Fibroblast of skin of abdomen (primary cell): ENCODE data around the gene REXO2. TPM values are rescaled to one million over a fixed set of nuclear protein-coding genes. Genes with fewer than 3 reads are reported as not detected.

Experiments
- DNase-seq: peaks from one replicate; pipeline ENCODE4 v3.0.0-alpha.2; 2013
- polyA plus RNA-seq, 2 experiments: library from polyadenylated mRNA; unstranded; fragments of 120-200 nt; gene quantifications; one replicate each; pipeline ENCODE4 v1.2.1, GENCODE V29; 2013; ENCODE audit not compliant: insufficient read length in 2 of 2

Gene REXO2
- 315 TPM for polyA plus RNA-seq (2013, experiment 1 of 2; ENCODE audit: insufficient read length)
- polyA plus RNA-seq (2013, experiment 2 of 2; ENCODE audit: insufficient read length), result 308 TPM

DNA sequence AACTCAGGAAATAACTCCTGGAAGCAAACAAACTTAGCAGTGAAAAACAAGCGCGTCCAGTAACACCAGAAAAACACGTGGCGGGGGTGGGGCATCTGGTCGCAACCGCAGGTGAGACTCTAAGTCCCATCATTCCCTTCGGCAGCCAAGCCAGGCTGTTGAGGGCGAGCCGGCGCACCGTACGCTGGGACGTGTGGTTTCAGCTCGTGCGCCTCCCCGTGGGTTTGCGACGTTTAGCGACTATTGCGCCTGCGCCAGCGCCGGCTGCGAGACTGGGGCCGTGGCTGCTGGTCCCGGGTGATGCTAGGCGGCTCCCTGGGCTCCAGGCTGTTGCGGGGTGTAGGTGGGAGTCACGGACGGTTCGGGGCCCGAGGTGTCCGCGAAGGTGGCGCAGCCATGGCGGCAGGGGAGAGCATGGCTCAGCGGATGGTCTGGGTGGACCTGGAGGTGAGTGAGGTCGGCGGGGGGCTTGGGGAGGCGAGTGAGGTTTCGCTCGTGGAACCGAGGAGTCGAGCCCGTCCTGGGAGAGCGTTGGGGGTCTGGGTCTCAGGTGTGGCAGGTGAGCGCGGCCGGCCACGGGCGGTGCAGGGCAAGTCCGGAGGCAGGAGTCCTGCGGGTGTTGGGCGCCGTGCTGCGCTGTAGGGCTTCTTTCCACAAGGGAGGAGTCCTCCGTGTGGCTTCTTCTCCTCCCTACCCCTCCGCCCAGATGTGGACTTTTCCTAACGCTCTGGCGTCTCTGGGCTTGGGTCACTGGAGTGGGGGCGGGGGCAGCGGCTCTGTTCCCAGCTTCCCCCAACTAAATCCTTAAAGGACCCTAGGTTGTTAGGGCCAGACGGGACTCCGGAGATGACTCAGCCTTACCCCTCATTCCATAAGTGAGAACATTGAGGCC, at the start of gene REXO2:
TSS of gene REXO2 (plus strand) at position 239 of the 892 bp plus-strand sequence. CDS start at position 301, 62 bp downstream.
- peak; percentile 95 for DNase-seq

GRCh38 chr11:114392735-114393667, 46.3 kb upstream of the REXO2 start:
- peak; percentile 20 for DNase-seq

- no peak for DNase-seq
Measured at GRCh38 chr11:114395736-114396135, 43.5 kb upstream of the REXO2 start.

DNA sequence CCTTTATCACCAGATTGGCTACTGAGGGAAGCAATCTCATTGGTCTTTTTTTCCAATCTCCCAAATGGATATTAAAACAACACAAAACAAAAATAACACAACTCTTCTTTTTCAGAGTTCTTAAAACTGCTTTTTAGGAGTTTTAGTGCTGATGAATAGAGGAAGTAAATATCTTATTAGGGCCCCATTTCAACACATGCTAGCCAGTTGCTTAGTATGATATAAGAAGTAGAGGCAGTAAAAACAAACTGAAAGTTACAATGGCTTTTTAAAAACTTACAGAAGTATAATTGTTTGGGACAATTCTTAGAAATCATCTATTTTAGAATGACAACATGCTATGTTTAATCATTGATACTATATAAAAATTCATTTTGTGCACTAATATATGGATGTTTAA, 42.4 kb upstream of the REXO2 start:
- no peak for DNase-seq

DNA sequence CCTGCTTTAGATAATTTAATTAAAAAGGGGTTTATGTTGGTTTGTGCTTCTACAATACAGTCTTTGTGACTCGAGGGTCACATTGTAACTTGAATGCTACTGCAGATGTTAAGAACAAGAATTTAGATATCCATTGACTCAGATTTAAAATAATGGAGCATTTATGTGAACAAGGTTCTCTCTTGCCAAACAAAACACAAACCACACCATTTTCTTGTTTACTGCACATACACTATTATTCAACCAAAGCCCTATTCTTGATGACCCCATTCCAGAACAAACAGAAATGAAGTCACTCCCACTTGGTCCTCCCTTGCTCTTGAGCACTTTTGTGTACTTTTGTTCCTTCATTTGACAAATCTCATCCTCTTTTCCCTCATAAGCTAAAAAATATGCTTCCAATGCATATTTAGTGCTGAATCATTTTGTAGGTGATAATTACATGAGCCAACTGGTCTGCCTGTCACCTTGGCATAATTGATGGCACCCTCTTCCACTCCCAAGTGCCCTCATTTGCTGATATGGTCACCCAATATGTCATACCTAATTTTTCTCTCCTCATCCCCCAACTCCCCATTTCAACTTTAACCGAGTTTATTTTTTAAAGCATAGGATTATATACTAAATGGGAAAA, 41.8 kb upstream of the REXO2 start:
- no peak for DNase-seq

GRCh38 chr11:114398303-114398920, 40.9 kb upstream of the REXO2 start:
- no peak for DNase-seq

- no peak for DNase-seq
Measured at GRCh38 chr11:114399490-114400215, 39.6 kb upstream of the REXO2 start.

GRCh38 chr11:114400216-114400914, 38.9 kb upstream of the REXO2 start, which contains the start of the genes C11orf71 and RBM7:
Gene C11orf71 (minus strand): TSS chr11:114400511. CDS start chr11:114400331, 180 bp downstream.
Gene RBM7 (plus strand): TSS chr11:114400666. CDS start chr11:114400672, 6 bp downstream.
- DNase-seq, result peak; percentile 99

DNA sequence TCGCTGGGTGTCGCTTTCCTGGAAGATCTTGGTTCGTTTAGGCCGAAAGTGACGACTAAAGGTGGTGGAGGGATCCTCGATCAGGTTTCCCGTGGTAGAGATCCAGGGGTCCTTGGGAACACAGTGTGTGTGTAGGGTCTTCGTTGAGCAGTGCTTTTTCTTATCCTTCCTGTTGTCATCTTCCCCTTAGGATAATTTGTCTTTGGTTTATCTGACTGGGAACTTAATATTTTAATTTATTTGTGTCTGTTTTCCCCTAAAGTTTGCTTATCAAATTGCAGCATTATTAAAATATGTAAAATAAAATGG, 38.4 kb upstream of the REXO2 start:
- no peak for DNase-seq

GRCh38 chr11:114401311-114401710, 38.0 kb upstream of the REXO2 start:
- no peak for DNase-seq

DNA sequence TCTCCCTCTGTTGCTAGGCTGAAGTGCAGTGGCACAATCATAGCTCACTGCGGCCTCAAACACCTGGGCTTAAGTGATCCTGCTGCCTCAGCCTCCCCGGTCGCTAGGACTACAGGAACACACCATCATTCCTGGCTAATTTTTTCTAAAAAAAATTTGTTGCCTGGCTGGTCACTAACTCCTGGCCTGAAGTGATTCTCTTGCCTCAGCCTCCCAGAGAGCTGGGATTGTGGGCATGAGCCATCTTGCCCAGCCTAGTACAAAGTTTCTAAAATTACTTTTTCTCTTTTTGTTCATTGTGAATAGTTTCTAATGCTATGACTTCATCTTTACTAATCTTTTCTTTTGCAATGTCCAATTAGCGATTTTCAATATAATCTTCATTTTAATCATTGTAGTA, 26.3 kb upstream of the REXO2 start:
- DNase-seq, result no peak

DNA sequence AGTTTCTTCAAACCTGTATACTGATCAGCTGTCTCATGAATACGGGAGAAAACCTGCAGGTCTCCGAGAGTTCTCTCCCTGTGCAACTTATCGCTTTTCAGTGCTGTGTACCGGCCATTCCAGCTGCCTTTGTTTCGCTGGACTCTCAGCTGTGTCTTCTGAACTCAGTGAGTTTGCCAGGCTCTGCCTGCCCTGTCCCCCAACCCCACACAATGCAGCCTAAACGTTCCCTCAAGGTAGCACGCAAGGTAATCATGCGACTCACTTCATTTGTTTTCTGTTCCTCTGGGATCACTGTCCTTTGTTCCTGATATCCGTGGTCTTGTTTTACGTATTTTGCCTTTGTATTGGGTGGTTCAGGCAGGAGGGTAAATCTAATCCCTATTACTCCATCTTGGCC, 25.3 kb upstream of the REXO2 start:
- DNase-seq, result no peak

- peak; percentile 76 for DNase-seq
Measured at GRCh38 chr11:114416441-114416961, 22.8 kb upstream of the REXO2 start.

DNA sequence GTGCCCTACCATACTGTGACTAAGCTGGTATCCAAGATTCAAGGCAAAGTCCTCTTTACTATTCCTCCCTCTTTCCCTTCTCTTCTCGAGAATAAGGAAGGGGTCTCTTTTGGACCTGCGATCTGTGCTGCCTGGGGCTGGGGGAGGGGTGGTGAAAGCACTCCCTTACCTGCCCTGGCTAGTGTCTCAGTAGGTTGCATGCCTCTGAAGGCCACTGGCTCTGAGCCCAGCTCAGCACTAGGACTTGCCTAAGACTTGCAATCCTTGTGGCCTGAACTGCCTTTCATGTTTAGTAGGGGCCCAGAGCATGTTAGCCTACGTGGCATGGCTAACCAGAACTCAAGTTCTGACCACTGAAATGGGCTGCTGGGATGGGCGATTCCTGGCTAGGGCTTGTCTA, 13.0 kb upstream of the REXO2 start:
- no peak for DNase-seq

DNA sequence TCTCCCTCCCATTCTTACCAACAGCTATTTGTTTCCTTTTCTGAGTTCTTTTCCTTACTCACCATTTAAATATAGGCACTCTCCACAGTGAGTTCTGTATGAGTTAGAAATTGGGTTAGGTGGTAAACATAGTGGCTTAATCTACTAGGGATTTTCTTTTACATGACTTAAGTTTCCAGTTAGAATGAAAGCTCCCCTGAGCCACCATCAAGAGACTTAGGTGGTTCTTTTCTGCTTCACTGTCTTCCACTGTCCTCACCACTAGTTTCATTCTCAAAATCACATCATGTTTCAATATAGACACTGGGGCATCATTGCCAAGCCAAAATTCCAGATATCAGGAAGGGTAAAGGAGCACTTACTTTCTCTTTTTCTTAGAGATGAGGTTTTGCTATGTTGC, 9.0 kb upstream of the REXO2 start:
- DNase-seq, result no peak

- DNase-seq, result no peak
Measured at GRCh38 chr11:114432893-114433292, 6.4 kb upstream of the REXO2 start.

- DNase-seq, result no peak
Measured at GRCh38 chr11:114433376-114433775, 5.9 kb upstream of the REXO2 start.

GRCh38 chr11:114438303-114438702, 964 bp upstream of the REXO2 start:
- no peak for DNase-seq

DNA sequence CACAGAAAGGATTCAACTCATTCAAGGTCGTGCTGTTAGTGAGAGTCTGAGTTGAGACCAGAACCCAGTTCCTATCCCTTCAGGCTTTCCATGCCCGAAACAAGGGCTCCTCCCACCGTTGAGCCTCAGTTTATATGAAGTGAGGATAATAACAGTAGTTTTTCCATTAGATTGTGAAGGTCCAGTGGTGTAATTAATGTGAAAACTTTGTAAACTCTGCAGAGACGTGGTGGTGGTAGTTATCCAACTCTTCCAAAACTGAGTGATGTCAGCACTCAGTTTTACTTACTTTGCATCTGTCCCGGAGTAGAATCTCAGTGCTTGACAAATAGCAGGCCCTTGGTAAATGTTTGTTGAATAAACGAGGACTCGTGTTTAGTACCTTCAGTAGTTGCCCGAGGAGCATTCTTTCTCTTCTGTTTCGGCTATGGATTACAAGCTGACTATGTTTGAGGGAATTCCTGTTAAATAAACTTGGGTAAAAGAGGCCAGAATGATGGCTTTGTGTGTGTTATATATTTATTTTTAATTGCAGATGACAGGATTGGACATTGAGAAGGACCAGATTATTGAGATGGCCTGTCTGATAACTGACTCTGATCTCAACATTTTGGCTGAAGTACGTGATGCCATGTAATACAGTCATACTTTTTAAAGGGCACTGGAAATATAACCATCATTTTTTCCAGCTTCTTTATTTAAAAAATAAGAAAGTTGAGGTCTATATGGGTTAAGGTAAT, 1.0 kb downstream of the REXO2 start:
- peak; percentile 10 for DNase-seq
